ENCODE measurements around the gene NAPA.

The NAPA gene

DNA sequence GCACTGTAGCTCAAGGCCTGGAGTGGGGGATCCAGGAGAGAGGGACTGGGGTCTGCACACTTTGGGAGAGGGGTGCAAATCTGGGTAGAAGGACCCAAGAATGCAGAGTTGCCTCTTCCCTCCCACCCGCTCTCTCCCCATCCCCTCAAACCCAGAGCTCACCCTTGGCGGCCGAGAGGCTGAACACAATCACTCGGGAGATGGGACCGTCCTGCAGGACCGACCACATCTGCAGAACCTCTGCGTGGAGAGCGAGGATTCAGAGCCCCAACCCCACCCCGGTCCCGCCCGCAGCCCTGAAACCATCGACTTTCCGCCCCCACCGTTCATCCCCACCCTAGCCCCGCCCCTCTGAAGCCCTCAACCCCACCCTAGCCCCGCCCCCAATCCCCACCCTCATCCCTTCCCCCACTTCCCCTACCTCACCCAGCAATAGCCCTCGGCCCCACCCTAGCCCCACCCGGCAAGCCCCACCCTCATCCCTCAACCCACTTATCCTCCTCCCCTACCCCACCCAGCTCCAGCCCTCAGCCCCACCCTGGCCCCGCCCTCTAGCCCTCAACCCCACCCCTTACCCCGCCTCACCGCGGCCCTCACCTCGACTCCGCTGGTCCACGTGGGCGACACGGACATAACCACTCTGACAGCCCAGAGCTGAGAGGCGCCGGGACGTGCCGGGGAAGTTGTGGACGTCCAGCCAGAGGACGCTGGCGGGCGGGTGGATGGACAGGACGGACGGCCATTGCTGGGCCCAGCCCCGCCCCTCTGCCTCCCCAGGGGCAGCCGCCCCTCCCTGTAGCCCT is 35.0 kb downstream of the NAPA start:
- Histone ChIP-seq H3K27me3 (ENCODE audit: insufficient read depth, poor library complexity, severe bottlenecking) (no peaks in the 10 kb centered on the region), H3K27ac (replicated peaks) (no peak overlapping the region), H3K4me3 (replicated peaks; ENCODE audit: insufficient read depth, low read length) (no peak overlapping the region)
- no peak for DNase-seq (ENCODE audit: low read depth in 1 of 2, low spot score in 1 of 2)
- TF ChIP-seq POLR2AphosphoS5 (IDR thresholded peaks at IDR 0.05; ENCODE audit: low read depth), result no peak
- TF ChIP-seq SPI1 (IDR thresholded peaks at IDR 0.05; ENCODE audit: borderline replicate concordance, low read depth), result no peak
- TF ChIP-seq, protein P1, sequence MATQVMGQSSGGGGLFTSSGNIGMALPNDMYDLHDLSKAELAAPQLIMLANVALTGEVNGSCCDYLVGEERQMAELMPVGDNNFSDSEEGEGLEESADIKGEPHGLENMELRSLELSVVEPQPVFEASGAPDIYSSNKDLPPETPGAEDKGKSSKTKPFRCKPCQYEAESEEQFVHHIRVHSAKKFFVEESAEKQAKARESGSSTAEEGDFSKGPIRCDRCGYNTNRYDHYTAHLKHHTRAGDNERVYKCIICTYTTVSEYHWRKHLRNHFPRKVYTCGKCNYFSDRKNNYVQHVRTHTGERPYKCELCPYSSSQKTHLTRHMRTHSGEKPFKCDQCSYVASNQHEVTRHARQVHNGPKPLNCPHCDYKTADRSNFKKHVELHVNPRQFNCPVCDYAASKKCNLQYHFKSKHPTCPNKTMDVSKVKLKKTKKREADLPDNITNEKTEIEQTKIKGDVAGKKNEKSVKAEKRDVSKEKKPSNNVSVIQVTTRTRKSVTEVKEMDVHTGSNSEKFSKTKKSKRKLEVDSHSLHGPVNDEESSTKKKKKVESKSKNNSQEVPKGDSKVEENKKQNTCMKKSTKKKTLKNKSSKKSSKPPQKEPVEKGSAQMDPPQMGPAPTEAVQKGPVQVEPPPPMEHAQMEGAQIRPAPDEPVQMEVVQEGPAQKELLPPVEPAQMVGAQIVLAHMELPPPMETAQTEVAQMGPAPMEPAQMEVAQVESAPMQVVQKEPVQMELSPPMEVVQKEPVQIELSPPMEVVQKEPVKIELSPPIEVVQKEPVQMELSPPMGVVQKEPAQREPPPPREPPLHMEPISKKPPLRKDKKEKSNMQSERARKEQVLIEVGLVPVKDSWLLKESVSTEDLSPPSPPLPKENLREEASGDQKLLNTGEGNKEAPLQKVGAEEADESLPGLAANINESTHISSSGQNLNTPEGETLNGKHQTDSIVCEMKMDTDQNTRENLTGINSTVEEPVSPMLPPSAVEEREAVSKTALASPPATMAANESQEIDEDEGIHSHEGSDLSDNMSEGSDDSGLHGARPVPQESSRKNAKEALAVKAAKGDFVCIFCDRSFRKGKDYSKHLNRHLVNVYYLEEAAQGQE (IDR thresholded peaks at IDR 0.05; ENCODE audit: insufficient replicate concordance, low read depth), result no peak
- TF ChIP-seq, protein P2, sequence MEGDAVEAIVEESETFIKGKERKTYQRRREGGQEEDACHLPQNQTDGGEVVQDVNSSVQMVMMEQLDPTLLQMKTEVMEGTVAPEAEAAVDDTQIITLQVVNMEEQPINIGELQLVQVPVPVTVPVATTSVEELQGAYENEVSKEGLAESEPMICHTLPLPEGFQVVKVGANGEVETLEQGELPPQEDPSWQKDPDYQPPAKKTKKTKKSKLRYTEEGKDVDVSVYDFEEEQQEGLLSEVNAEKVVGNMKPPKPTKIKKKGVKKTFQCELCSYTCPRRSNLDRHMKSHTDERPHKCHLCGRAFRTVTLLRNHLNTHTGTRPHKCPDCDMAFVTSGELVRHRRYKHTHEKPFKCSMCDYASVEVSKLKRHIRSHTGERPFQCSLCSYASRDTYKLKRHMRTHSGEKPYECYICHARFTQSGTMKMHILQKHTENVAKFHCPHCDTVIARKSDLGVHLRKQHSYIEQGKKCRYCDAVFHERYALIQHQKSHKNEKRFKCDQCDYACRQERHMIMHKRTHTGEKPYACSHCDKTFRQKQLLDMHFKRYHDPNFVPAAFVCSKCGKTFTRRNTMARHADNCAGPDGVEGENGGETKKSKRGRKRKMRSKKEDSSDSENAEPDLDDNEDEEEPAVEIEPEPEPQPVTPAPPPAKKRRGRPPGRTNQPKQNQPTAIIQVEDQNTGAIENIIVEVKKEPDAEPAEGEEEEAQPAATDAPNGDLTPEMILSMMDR (IDR thresholded peaks at IDR 0.05; ENCODE audit: insufficient read depth, low read length), result no peak
- no peak for TF ChIP-seq GABPA (IDR thresholded peaks at IDR 0.05; ENCODE audit: low read depth)

DNA sequence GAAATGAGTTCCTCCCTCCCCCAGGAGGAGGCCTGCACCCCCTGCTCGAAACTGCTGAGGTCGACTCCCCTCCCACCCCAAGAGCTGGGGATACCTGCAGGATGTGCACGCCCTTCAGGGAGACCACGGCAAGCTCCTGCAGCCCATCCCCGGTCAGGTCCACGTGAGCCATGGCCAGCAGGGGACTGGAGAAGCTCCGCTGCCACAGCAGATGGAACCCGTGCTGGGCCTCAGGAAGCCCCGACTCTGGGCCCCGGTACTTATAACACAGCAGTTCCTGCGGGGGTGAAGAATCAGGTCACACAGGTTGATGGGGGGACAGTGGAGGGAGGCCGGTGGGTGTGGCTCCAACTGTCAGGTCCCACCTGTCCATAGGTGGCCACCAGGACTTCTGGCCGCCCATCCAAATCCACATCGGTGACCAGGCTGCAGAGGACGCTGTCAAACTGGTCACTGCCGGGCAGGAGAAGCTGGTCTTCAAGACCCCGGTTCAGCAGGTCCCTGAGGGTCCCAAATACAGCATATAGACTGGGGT is 38.4 kb downstream of the NAPA start:
- TF ChIP-seq POLR2AphosphoS5 (IDR thresholded peaks at IDR 0.05; ENCODE audit: low read depth) (no peak), GABPA (IDR thresholded peaks at IDR 0.05; ENCODE audit: low read depth) (no peak), SPI1 (IDR thresholded peaks at IDR 0.05; ENCODE audit: borderline replicate concordance, low read depth) (no peak)
- TF ChIP-seq, protein P2 (IDR thresholded peaks at IDR 0.05; ENCODE audit: insufficient read depth, low read length), result no peak
- TF ChIP-seq, protein P1 (IDR thresholded peaks at IDR 0.05; ENCODE audit: insufficient replicate concordance, low read depth), result no peak
- H3K27ac ChIP-seq (replicated peaks), result no peak overlapping the region
- DNase-seq (ENCODE audit: low read depth in 1 of 2, low spot score in 1 of 2), result no peak
- peaks cover 6% of the 10 kb centered on the region for H3K27me3 ChIP-seq (ENCODE audit: insufficient read depth, poor library complexity, severe bottlenecking)
- H3K4me3 ChIP-seq (replicated peaks; ENCODE audit: insufficient read depth, low read length), result no peak overlapping the region

DNA sequence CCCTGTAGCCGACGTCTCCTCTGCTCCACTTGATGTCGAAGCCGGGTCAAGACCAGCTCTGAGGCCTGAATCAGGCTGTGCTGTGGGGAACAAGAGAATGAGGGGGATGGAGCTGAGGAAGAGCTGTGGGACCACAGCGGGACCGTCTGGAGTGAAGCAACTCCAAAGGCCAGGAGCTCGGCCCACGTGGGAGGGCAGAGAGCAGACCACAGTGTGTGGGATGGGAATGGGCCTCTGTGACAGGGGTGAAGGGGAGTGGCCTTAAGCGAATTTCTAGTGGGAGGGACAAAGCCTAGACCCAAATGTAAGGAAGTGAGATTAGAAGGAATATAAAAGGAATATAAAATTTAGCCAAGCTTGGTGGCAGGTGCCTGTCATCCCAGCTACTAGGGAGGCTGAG is 39.4 kb downstream of the NAPA start:
- Histone ChIP-seq H3K27me3 (ENCODE audit: insufficient read depth, poor library complexity, severe bottlenecking) (peaks cover 16% of the 10 kb centered on the region), H3K4me3 (replicated peaks; ENCODE audit: insufficient read depth, low read length) (no peak overlapping the region), H3K27ac (replicated peaks) (no peak overlapping the region)
- no peak for DNase-seq (ENCODE audit: low read depth in 1 of 2, low spot score in 1 of 2)
- no peak for TF ChIP-seq POLR2AphosphoS5 (IDR thresholded peaks at IDR 0.05; ENCODE audit: low read depth)
- TF ChIP-seq, protein P1 (IDR thresholded peaks at IDR 0.05; ENCODE audit: insufficient replicate concordance, low read depth), result no peak
- TF ChIP-seq, protein P2 (IDR thresholded peaks at IDR 0.05; ENCODE audit: insufficient read depth, low read length), result no peak
- no peak for TF ChIP-seq GABPA (IDR thresholded peaks at IDR 0.05; ENCODE audit: low read depth)
- no peak for TF ChIP-seq SPI1 (IDR thresholded peaks at IDR 0.05; ENCODE audit: borderline replicate concordance, low read depth)
